IMR-90 (cell line): Measurements from ENCODE around the gene SNX30. TPM values are rescaled to one million over a fixed set of nuclear protein-coding genes. Genes with fewer than 3 reads are reported as not detected.

Experiments used
- ATAC-seq: fragments of 200-7000 bp; cut with Tn5 transposase; 2 replicates; pipeline ENCODE4 v1.9.1; 2020; ENCODE audit warnings: low read depth, mild to moderate bottlenecking, moderate library complexity
- BruUV-seq: library from RNA; stranded (reverse); fragments of 400-500 nt; replicated peaks from 2 replicates; lab custom pipeline; 2021; lab: Mats Ljungman, UMichigan
- CTCF ChIA-PET: fragments of 300-600 bp; formaldehyde crosslinking; extraction: SDS; loops from one replicate; lab custom pipeline; 2021; ENCODE audit warnings: antibody characterized with exemption; lab: Yijun Ruan, JAX
- POLR2A ChIA-PET: fragments of 300-600 bp; sonication (Branson Sonifier 250); formaldehyde crosslinking; loops from one replicate; lab custom pipeline; 2022; ENCODE audit warnings: antibody characterized with exemption; ENCODE audit not compliant: unreplicated experiment; lab: Charles Lee
- DNase-seq: peaks from one replicate; pipeline ENCODE4 v3.0.0; 2013
- H2AFZ ChIP-seq: replicated peaks from 2 replicates; pipeline ENCODE3; 2013; ENCODE audit warnings: low read length, mild to moderate bottlenecking; ENCODE audit not compliant: poor library complexity
- H2AK5ac ChIP-seq: 2 replicates; pipeline ENCODE4 v1.6.1; 2013; ENCODE audit warnings: low read depth, low read length, inconsistent platforms
- H2AK9ac ChIP-seq: replicated peaks from 2 replicates; pipeline ENCODE3; 2013; ENCODE audit warnings: mild to moderate bottlenecking, low read depth, low read length, moderate library complexity; ENCODE audit not compliant: poor library complexity
- H2BK120ac ChIP-seq: 2 replicates; pipeline ENCODE4 v1.6.1; 2013; ENCODE audit warnings: low read depth, low read length, inconsistent platforms
- H2BK15ac ChIP-seq: 3 replicates; pipeline ENCODE4 v1.6.1; 2013; ENCODE audit warnings: low read depth, low read length, inconsistent platforms
- H2BK20ac ChIP-seq: 2 replicates; pipeline ENCODE4 v1.6.1; 2013; ENCODE audit warnings: low read depth, mild to moderate bottlenecking, inconsistent platforms, low read length, moderate library complexity
- H2BK5ac ChIP-seq: 2 replicates; pipeline ENCODE4 v1.6.1; 2013; ENCODE audit warnings: mild to moderate bottlenecking, low read depth, low read length, inconsistent platforms; ENCODE audit not compliant: poor library complexity, severe bottlenecking
- H3K14ac ChIP-seq: replicated peaks from 2 replicates; pipeline ENCODE4 v1.6.1; 2013; ENCODE audit warnings: low read depth, low read length, inconsistent platforms
- H3K18ac ChIP-seq: 2 replicates; pipeline ENCODE4 v1.6.1; 2013; ENCODE audit warnings: low read depth, low read length, control low read depth
- H3K23ac ChIP-seq: 2 replicates; pipeline ENCODE4 v1.6.1; 2013; ENCODE audit warnings: low read depth, low read length, inconsistent platforms
- H3K27ac ChIP-seq: 2 replicates; pipeline ENCODE4 v1.5.1; 2013; ENCODE audit warnings: mild to moderate bottlenecking, control low read depth, low read length; ENCODE audit not compliant: insufficient read depth
- H3K27me3 ChIP-seq: 2 replicates; pipeline ENCODE4 v1.6.1; 2013; ENCODE audit warnings: low read length; ENCODE audit not compliant: control insufficient read depth, insufficient read depth
- H3K36me3 ChIP-seq: 2 replicates; pipeline ENCODE4 v1.6.1; 2013; ENCODE audit warnings: low read length, mixed read lengths; ENCODE audit not compliant: control insufficient read depth, insufficient read depth
- H3K4ac ChIP-seq: 2 replicates; pipeline ENCODE4 v1.6.1; 2013; ENCODE audit warnings: low read depth, low read length, inconsistent platforms
- H3K4me1 ChIP-seq: 2 replicates; pipeline ENCODE4 v1.6.1; 2013; ENCODE audit warnings: low read length, mixed read lengths; ENCODE audit not compliant: control insufficient read depth, insufficient read depth
- H3K4me2 ChIP-seq: 2 replicates; pipeline ENCODE4 v1.6.1; 2013; ENCODE audit warnings: low read depth, mild to moderate bottlenecking, control low read depth, low read length, moderate library complexity
- H3K4me3 ChIP-seq: 2 replicates; pipeline ENCODE4 v1.5.1; 2013; ENCODE audit warnings: low read depth, mild to moderate bottlenecking, control low read depth, low read length, moderate library complexity; ENCODE audit not compliant: insufficient read depth
- H3K56ac ChIP-seq: 2 replicates; pipeline ENCODE4 v1.6.1; 2013; ENCODE audit warnings: low read length, inconsistent platforms; ENCODE audit not compliant: insufficient read depth; ENCODE audit errors: extremely low read depth
- H3K79me1 ChIP-seq, 2 experiments: 2 replicates each; pipeline ENCODE4 v1.6.1; 2013; ENCODE audit warnings: low read length in 2 of 2, inconsistent platforms in 1 of 2, low read depth in 1 of 2
- H3K9ac ChIP-seq: 2 replicates; pipeline ENCODE4 v1.6.1; 2013; ENCODE audit warnings: low read depth, low read length, control low read depth
- H3K9me1 ChIP-seq: 2 replicates; pipeline ENCODE4 v1.6.1; 2013; ENCODE audit warnings: low read length, inconsistent platforms; ENCODE audit not compliant: insufficient read depth
- H3K9me3 ChIP-seq: 2 replicates; pipeline ENCODE4 v1.6.1; 2013; ENCODE audit warnings: low read length; ENCODE audit not compliant: control insufficient read depth, insufficient read depth
- H4K20me1 ChIP-seq: 2 replicates; pipeline ENCODE4 v1.6.1; 2013; ENCODE audit warnings: low read length, inconsistent platforms; ENCODE audit not compliant: insufficient read depth
- H4K5ac ChIP-seq: 2 replicates; pipeline ENCODE4 v1.6.1; 2013; ENCODE audit warnings: mild to moderate bottlenecking, low read depth, low read length, control low read depth
- H4K8ac ChIP-seq, 2 experiments: 2 replicates each; pipeline ENCODE4 v1.6.1; 2013; ENCODE audit warnings: low read depth in 2 of 2, low read length in 2 of 2, control low read depth in 1 of 2, inconsistent platforms in 1 of 2
- H4K91ac ChIP-seq: 2 replicates; pipeline ENCODE4 v1.6.1; 2013; ENCODE audit warnings: low read depth, low read length, inconsistent platforms; ENCODE audit not compliant: insufficient read depth
- BHLHE40 ChIP-seq: fragments of 150-350 bp; IDR thresholded peaks from 2 replicates; pipeline ENCODE4 v1.6.1; 2016; ENCODE audit warnings: mild to moderate bottlenecking, low read depth, low read length
- CEBPB ChIP-seq: IDR thresholded peaks from 2 replicates; pipeline ENCODE4 v1.6.1; 2012; ENCODE audit warnings: low read depth, low read length, improper control_type of control experiment
- CHD1 ChIP-seq: IDR thresholded peaks from 2 replicates; pipeline ENCODE4 v1.6.1; 2012; ENCODE audit warnings: low read depth, low read length, improper control_type of control experiment
- ELK1 ChIP-seq: fragments of 150-350 bp; IDR thresholded peaks from 2 replicates; pipeline ENCODE4 v1.6.1; 2016; ENCODE audit warnings: low read depth, mild to moderate bottlenecking, low read length, moderate library complexity, borderline replicate concordance
- FOS ChIP-seq: fragments of 150-350 bp; IDR thresholded peaks from 2 replicates; pipeline ENCODE4 v1.6.1; 2016; ENCODE audit warnings: low read depth, low read length
- MAFK ChIP-seq: IDR thresholded peaks from 2 replicates; pipeline ENCODE4 v1.6.1; 2012; ENCODE audit warnings: low read depth, low read length, improper control_type of control experiment
- MAZ ChIP-seq: IDR thresholded peaks from 2 replicates; pipeline ENCODE4 v1.6.1; 2012; ENCODE audit warnings: low read depth, mild to moderate bottlenecking, low read length, improper control_type of control experiment, moderate library complexity, borderline replicate concordance
- NFE2L2 ChIP-seq: fragments of 150-350 bp; IDR thresholded peaks from 2 replicates; pipeline ENCODE4 v1.6.1; 2016; ENCODE audit warnings: low read depth, mild to moderate bottlenecking, low read length
- POLR2A ChIP-seq: IDR thresholded peaks from 2 replicates; pipeline ENCODE4 v1.6.1; 2012; ENCODE audit warnings: mild to moderate bottlenecking, low read depth, low read length
- RAD21 ChIP-seq: IDR thresholded peaks from 2 replicates; pipeline ENCODE4 v1.6.1; 2012; ENCODE audit warnings: low read length, improper control_type of control experiment
- RCOR1 ChIP-seq: IDR thresholded peaks from 2 replicates; pipeline ENCODE4 v1.6.1; 2012; ENCODE audit warnings: mild to moderate bottlenecking, low read length, improper control_type of control experiment; ENCODE audit not compliant: insufficient replicate concordance
- RFX5 ChIP-seq: IDR thresholded peaks from 2 replicates; pipeline ENCODE4 v1.8.0; 2012; ENCODE audit warnings: low read depth, mild to moderate bottlenecking, low read length, moderate library complexity
- SMC3 ChIP-seq: fragments of 150-350 bp; IDR thresholded peaks from 2 replicates; pipeline ENCODE4 v1.6.1; 2016; ENCODE audit warnings: low read depth, mild to moderate bottlenecking, antibody characterized with exemption, low read length, moderate library complexity
- USF2 ChIP-seq: fragments of 150-350 bp; IDR thresholded peaks from 2 replicates; pipeline ENCODE4 v1.6.1; 2017; ENCODE audit warnings: mild to moderate bottlenecking, antibody characterized with exemption, low read length, low read depth
- WGBS, 2 experiments: methylation state at CpG; one replicate each; pipeline versions ENCODE4 v1.1.5 to v1.1.7; 2013; ENCODE audit warnings: missing lambda C conversion rate in 2 of 2; ENCODE audit not compliant: insufficient read length in 1 of 2; ENCODE audit errors: extremely low coverage in 2 of 2; 5-methylcytosine and 5-hydroxymethylcytosine counted together
- dilution Hi-C: fragments of 300-500 bp; cut with HindIII; formaldehyde crosslinking; loops from one replicate; pipeline ENCODE4 v1.14.3; 2018; ENCODE audit warnings: low sequenced_read_pairs; ENCODE audit not compliant: unreplicated experiment
- in situ Hi-C: fragments of 300-500 bp; cut with MboI; formaldehyde crosslinking; loops from 3 replicates; pipeline ENCODE4 v1.14.3; 2019; ENCODE audit warnings: low sequenced_read_pairs, inconsistent platforms, mixed read lengths
- intact Hi-C: fragments of 100-400 bp; cut with micrococcal nuclease; formaldehyde crosslinking; loops from 2 replicates; pipeline ENCODE4 v1.10.0; 2022
- polyA plus RNA-seq, 3 experiments: library from polyadenylated mRNA; depleted of rRNA; stranded (reverse); fragments of >200 nt; gene quantifications; 2 replicates each; pipeline ENCODE4 v1.2.3, GENCODE V29; 2012; ENCODE audit warnings: low replicate concordance in 1 of 3
- total RNA-seq: library from RNA; depleted of rRNA; stranded (reverse); fragments of >200 nt; gene quantifications from 2 replicates; pipeline ENCODE4 v1.2.3, GENCODE V29; 2012

SNX30 gene
- total and polyA plus RNA-seq, 2 of the 4 experiments (the other 2 are of a cell fraction), result 8.0 to 18.8 TPM

- no peak overlapping the region for H3K56ac ChIP-seq
- H3K27me3 ChIP-seq, result peaks cover 36% of the 10 kb centered on the region
- no peaks in the 10 kb centered on the region for H3K4me1 ChIP-seq
- H2BK5ac ChIP-seq, result no peak overlapping the region
- no peaks in the 10 kb centered on the region for H3K9me1 ChIP-seq
- dilution Hi-C loops, result no loop called here
- no peaks in the 10 kb centered on the region for H3K79me1 ChIP-seq
- TF ChIP-seq BHLHE40 (no peak), MAZ (no peak), RFX5 (no peak), USF2 (no peak), RCOR1 (no peak), RAD21 (no peak), NFE2L2 (no peak), MAFK (no peak), POLR2A (no peak), CHD1 (no peak), SMC3 (no peak), FOS (no peak), ELK1 (no peak), CEBPB (no peak)
- no peak overlapping the region for H3K18ac ChIP-seq
- H3K9ac ChIP-seq, result no peak overlapping the region
- no peak overlapping the region for H4K8ac ChIP-seq
- H4K91ac ChIP-seq, result no peak overlapping the region
- CTCF ChIA-PET, result interaction anchor here (1.1 kb wide), 1 partner anchor 11 kb away, joined by 3 read pairs; no protein-coding TSS in a partner anchor
- BruUV-seq, result no TSS peak
- no peak overlapping the region for H3K23ac ChIP-seq
- H3K14ac ChIP-seq, result no peak overlapping the region
- no peak overlapping the region for H4K5ac ChIP-seq
- no peak overlapping the region for H2AFZ ChIP-seq
- H3K36me3 ChIP-seq, result no peaks in the 10 kb centered on the region
- in situ Hi-C loops, result no loop called here
- POLR2A ChIA-PET, result no interaction called here
- WGBS, 2 experiments, result no CpG with 5 or more reads among the region's 2 CpGs
- DNase-seq, result no peak
- H3K4ac ChIP-seq, result no peak overlapping the region
- H3K4me2 ChIP-seq, result no peak overlapping the region
- intact Hi-C loops, result no loop called here
- no peak for ATAC-seq
- H2BK15ac ChIP-seq, result no peak overlapping the region
- no peak overlapping the region for H3K4me3 ChIP-seq
- no peak overlapping the region for H3K27ac ChIP-seq
- H3K9me3 ChIP-seq, result no peaks in the 10 kb centered on the region
- no peaks in the 10 kb centered on the region for H4K20me1 ChIP-seq
- H2AK5ac ChIP-seq, result no peak overlapping the region
- H2AK9ac ChIP-seq, result no peak overlapping the region
- H2BK120ac ChIP-seq, result no peak overlapping the region
- no peak overlapping the region for H2BK20ac ChIP-seq
Observed at GRCh38 chr9:112914524-112914923, 164.0 kb downstream of the SNX30 start.
